Measurements from ENCODE around the gene WASF3.

Gene WASF3

DNA sequence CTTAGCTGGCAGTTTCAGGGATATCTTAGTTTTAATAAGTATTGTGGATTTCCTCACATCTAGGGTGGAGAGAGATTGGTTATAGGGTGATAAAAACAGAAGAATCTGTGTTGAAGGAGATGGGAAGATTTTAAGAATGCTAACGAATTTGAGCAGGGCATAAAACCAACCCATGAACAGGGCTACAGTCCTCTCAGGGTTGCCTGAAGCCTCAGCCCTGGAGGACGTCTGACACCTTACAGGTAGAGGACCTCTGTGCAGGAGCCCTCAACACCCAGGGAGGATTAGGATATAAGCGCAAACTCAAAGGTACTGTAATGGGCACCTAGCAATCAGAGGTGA lies 461 bp upstream of the WASF3 start:
- H3K27me3 ChIP-seq = peaks cover 88% of the 10 kb centered on the region
- H3K27ac ChIP-seq = no peak overlapping the region
- no peaks in the 10 kb centered on the region for H3K9me3 ChIP-seq
- peaks cover 0 to 5% of the 10 kb centered on the region in 2 experiments for H3K4me1 ChIP-seq (ENCODE audit: control insufficient read depth in 1 of 2, insufficient read depth in 1 of 2, low read depth in 1 of 2, low read length in 1 of 2)
- H3K36me3 ChIP-seq = no peaks in the 10 kb centered on the region
- TF ChIP-seq, protein P1, sequence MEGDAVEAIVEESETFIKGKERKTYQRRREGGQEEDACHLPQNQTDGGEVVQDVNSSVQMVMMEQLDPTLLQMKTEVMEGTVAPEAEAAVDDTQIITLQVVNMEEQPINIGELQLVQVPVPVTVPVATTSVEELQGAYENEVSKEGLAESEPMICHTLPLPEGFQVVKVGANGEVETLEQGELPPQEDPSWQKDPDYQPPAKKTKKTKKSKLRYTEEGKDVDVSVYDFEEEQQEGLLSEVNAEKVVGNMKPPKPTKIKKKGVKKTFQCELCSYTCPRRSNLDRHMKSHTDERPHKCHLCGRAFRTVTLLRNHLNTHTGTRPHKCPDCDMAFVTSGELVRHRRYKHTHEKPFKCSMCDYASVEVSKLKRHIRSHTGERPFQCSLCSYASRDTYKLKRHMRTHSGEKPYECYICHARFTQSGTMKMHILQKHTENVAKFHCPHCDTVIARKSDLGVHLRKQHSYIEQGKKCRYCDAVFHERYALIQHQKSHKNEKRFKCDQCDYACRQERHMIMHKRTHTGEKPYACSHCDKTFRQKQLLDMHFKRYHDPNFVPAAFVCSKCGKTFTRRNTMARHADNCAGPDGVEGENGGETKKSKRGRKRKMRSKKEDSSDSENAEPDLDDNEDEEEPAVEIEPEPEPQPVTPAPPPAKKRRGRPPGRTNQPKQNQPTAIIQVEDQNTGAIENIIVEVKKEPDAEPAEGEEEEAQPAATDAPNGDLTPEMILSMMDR (IDR thresholded peaks at IDR 0.05) = no peak
- no peak overlapping the region for H3K4me3 ChIP-seq (ENCODE audit: low read depth in 1 of 2, low read length in 1 of 2)

DNA sequence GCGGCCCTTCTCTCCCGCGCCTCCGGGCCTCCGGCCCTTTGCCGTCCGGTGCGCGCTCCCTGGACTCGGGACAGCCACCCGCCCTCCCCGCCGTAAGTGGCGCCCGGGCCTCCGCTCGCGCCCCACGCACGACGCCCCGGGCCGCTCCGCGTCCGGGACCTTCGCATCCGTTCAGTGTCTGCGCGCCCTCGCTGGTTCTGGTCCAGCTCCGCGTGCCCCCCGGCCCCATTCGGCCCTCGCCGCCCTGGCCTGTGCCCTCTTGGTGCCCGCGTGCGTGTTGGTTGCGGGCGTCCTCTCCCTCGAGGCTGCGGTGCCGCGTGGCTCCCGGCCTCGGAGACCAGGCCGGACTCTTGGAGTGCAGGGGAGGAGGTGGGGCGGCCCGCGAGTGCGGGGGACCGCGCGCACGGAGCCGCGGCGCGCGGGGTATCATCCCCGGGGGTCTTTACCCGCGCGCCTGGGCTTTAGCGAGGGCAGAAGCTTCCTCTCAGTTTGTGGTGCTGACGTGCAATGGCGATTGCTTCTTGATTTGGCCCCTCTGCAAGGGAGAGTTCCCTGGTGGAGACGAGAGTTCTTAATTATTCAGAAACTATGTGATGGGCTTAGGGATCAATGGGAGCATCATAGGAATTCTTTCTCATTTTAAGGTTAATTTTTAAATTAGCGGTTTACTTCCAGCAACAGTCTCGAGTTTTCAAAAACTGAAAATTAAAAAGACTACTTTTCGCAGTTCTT lies 757 bp downstream of the WASF3 start:
- H3K9me3 ChIP-seq = no peaks in the 10 kb centered on the region
- H3K27ac ChIP-seq = no peak overlapping the region
- peaks cover 86% of the 10 kb centered on the region for H3K27me3 ChIP-seq
- TF ChIP-seq, protein P1 (IDR thresholded peaks at IDR 0.05) = no peak
- H3K4me1 ChIP-seq (ENCODE audit: control insufficient read depth in 1 of 2, insufficient read depth in 1 of 2, low read depth in 1 of 2, low read length in 1 of 2) = peaks cover 0 to 5% of the 10 kb centered on the region in 2 experiments
- peak overlapping the region in 1 of 2 experiments; percentile 32 for H3K4me3 ChIP-seq (ENCODE audit: low read depth in 1 of 2, low read length in 1 of 2)
- no peaks in the 10 kb centered on the region for H3K36me3 ChIP-seq

DNA sequence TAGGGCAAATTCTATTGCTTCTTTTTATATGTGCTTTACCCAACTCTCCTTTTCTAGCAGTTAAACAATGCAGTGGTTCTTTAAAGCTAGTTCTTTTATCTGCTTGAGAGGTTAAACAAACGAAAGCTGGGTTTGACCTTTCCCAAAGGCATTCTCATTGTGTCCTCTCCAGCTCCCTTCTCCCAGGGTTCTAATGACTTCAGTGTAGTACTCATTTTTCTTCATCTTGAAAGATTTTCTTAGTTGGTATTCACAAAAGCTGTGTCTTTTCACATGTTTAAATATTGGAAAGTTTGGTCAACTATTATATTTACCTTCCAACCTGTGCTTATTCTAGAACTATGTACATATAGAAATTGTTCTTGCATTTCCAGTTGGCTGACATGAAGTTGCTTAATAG lies 1.5 kb downstream of the WASF3 start:
- TF ChIP-seq, protein P1 (IDR thresholded peaks at IDR 0.05) = no peak
- Histone ChIP-seq H3K27ac (no peak overlapping the region), H3K4me1 (ENCODE audit: control insufficient read depth in 1 of 2, insufficient read depth in 1 of 2, low read depth in 1 of 2, low read length in 1 of 2) (peaks cover 0 to 5% of the 10 kb centered on the region in 2 experiments), H3K4me3 (ENCODE audit: low read depth in 1 of 2, low read length in 1 of 2) (no peak overlapping the region), H3K27me3 (peaks cover 85% of the 10 kb centered on the region), H3K9me3 (no peaks in the 10 kb centered on the region), H3K36me3 (no peaks in the 10 kb centered on the region)

DNA sequence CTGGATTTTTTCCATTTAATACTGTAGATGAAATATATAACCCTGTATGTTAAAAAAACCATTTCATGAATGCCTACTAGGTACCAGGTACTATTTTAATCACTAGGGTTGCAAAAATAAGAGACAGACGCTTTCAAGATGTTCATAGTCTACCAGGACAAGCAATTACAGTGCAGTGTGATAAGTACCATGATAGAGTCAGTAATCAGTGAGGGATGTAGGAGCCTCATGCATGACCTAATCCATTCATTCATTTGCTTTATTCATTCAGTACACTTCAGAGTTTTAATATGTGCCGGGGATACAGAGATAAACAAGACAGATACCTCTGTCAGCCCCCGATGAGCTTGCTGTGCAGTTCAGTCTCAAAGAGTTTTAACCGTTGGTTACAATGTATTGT lies 3.0 kb downstream of the WASF3 start:
- Histone ChIP-seq H3K4me3 (ENCODE audit: low read depth in 1 of 2, low read length in 1 of 2) (no peak overlapping the region), H3K9me3 (no peaks in the 10 kb centered on the region), H3K27me3 (peaks cover 70% of the 10 kb centered on the region), H3K36me3 (no peaks in the 10 kb centered on the region), H3K4me1 (ENCODE audit: control insufficient read depth in 1 of 2, insufficient read depth in 1 of 2, low read depth in 1 of 2, low read length in 1 of 2) (peaks cover 0 to 5% of the 10 kb centered on the region in 2 experiments), H3K27ac (no peak overlapping the region)
- TF ChIP-seq, protein P1 (IDR thresholded peaks at IDR 0.05) = no peak

DNA sequence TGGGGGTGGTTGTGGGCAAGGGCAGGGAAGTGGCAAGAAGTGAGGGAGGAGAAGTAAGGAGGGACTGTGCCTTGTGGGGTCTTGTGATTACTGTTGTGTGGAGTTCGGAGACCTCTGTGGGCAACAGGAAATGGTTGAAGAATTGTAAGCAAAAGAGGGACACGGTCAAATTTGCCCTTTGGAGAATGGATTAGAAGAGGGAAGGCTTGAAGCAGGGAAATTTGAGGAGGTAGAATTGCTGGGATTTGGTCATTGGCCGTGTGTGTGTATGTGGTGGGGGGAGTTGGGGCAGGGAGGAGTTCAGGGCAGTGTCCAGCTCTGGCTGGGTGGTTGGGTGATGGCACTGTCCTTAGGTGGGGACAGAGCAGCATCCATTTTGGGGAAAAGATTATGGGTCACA lies 3.6 kb downstream of the WASF3 start:
- H3K4me3 ChIP-seq (ENCODE audit: low read depth in 1 of 2, low read length in 1 of 2) = no peak overlapping the region
- H3K27ac ChIP-seq = no peak overlapping the region
- H3K4me1 ChIP-seq (ENCODE audit: control insufficient read depth in 1 of 2, insufficient read depth in 1 of 2, low read depth in 1 of 2, low read length in 1 of 2) = peaks cover 0 to 5% of the 10 kb centered on the region in 2 experiments

More for the DNA sequence above, 3.6 kb downstream of the WASF3 start:
- Histone ChIP-seq H3K9me3 (no peaks in the 10 kb centered on the region), H3K27me3 (peaks cover 64% of the 10 kb centered on the region), H3K36me3 (no peaks in the 10 kb centered on the region)
- TF ChIP-seq, protein P1 (IDR thresholded peaks at IDR 0.05) = no peak
